PC-3 (cell line): Measurements from ENCODE around the gene PCBP3. TPM values are rescaled to one million over a fixed set of nuclear protein-coding genes. Genes with fewer than 3 reads are reported as not detected.
"Not testable (repeated sequence)": the region's sequence is repeated elsewhere in the genome, so short reads cannot be mapped to it uniquely, and the experiment has no call there.

Experiments used
- ATAC-seq: fragments of 200-7000 bp; cut with Tn5 transposase; 2 replicates; pipeline ENCODE4 v1.9.1; 2020; ENCODE audit warnings: mild to moderate bottlenecking, moderate library complexity
- BruUV-seq: library from RNA; stranded (reverse); fragments of 400-500 nt; replicated peaks from 2 replicates; lab custom pipeline; 2021; lab: Mats Ljungman, UMichigan
- CTCF ChIA-PET: fragments of 300-600 bp; sonication (Branson Sonifier 250); formaldehyde crosslinking; loops from one replicate; lab custom pipeline; 2022; ENCODE audit warnings: antibody characterized with exemption; lab: Charles Lee
- POLR2A ChIA-PET: fragments of 300-600 bp; sonication (Branson Sonifier 250); formaldehyde crosslinking; loops from one replicate; lab custom pipeline; 2022; ENCODE audit warnings: antibody characterized with exemption; ENCODE audit not compliant: unreplicated experiment; lab: Charles Lee
- DNase-seq: peaks from one replicate; pipeline ENCODE4 v3.0.0-alpha.2; 2015
- H2AFZ ChIP-seq: fragments of 300-600 bp; sonication (generic); 2 replicates; pipeline ENCODE4 v1.6.0; 2016; ENCODE audit warnings: antibody characterized with exemption, low read length
- H3F3A ChIP-seq: fragments of 300-600 bp; sonication (generic); one replicate; pipeline ENCODE4 v1.6.0; 2017; ENCODE audit warnings: antibody characterized with exemption, low read length, control low read depth, mild to moderate bottlenecking; ENCODE audit not compliant: unreplicated experiment
- H3K27ac ChIP-seq: fragments of 300-600 bp; sonication (generic); 2 replicates; pipeline ENCODE4 v1.5.1; 2016; ENCODE audit warnings: mild to moderate bottlenecking, low read length
- H3K27me3 ChIP-seq: fragments of 300-600 bp; sonication (generic); 2 replicates; pipeline ENCODE4 v1.6.1; 2016; ENCODE audit warnings: low read length, mixed read lengths
- H3K36me3 ChIP-seq: fragments of 300-600 bp; sonication (generic); 2 replicates; pipeline ENCODE4 v1.6.1; 2016; ENCODE audit warnings: low read depth, mixed run types, low read length, mixed read lengths
- H3K4me1 ChIP-seq: fragments of 300-600 bp; sonication (generic); 2 replicates; pipeline ENCODE4 v1.5.1; 2016; ENCODE audit warnings: low read length; ENCODE audit not compliant: insufficient read depth
- H3K4me2 ChIP-seq: fragments of 300-600 bp; sonication (generic); 2 replicates; pipeline ENCODE4 v1.6.0; 2016; ENCODE audit warnings: low read length
- H3K4me3 ChIP-seq: fragments of 300-600 bp; sonication (generic); 2 replicates; pipeline ENCODE4 v1.5.1; 2016; ENCODE audit warnings: mild to moderate bottlenecking, low read length, mixed read lengths
- H3K79me2 ChIP-seq: fragments of 300-600 bp; sonication (generic); 2 replicates; pipeline ENCODE4 v1.6.1; 2017; ENCODE audit warnings: low read length, mixed read lengths
- H3K9ac ChIP-seq: fragments of 300-600 bp; sonication (generic); 2 replicates; pipeline ENCODE4 v1.6.0; 2016; ENCODE audit warnings: mild to moderate bottlenecking, low read length
- H3K9me2 ChIP-seq: fragments of 300-600 bp; sonication (generic); replicated peaks from 2 replicates; pipeline ENCODE4 v1.6.1; 2016; ENCODE audit warnings: mixed run types, low read length, mixed read lengths
- H3K9me3 ChIP-seq: fragments of 300-600 bp; sonication (generic); 2 replicates; pipeline ENCODE4 v1.6.1; 2016; ENCODE audit warnings: low read length, mixed read lengths
- H4K20me1 ChIP-seq: fragments of 300-600 bp; sonication (generic); 2 replicates; pipeline ENCODE4 v1.6.1; 2016; ENCODE audit warnings: low read length, mixed read lengths
- CTCF ChIP-seq: fragments of 300-600 bp; sonication (generic); conservative IDR thresholded peaks from 2 replicates; pipeline ENCODE4 v1.5.1; 2017; ENCODE audit warnings: antibody characterized with exemption, low read depth, mild to moderate bottlenecking, low read length
- EZH2 ChIP-seq: fragments of 300-600 bp; sonication (generic); IDR thresholded peaks from one replicate; pipeline ENCODE4 v1.6.1; 2017; ENCODE audit warnings: antibody characterized with exemption, mild to moderate bottlenecking, low read length; ENCODE audit not compliant: unreplicated experiment
- EZH2phosphoT487 ChIP-seq: fragments of 300-600 bp; sonication (generic); IDR thresholded peaks from 2 replicates; pipeline ENCODE4 v1.6.1; 2018; ENCODE audit warnings: mild to moderate bottlenecking, antibody characterized with exemption, low read length, borderline replicate concordance
- intact Hi-C: fragments of 100-400 bp; cut with micrococcal nuclease; formaldehyde crosslinking; loops from 2 replicates; pipeline ENCODE4 v1.9.0; 2023
- total RNA-seq: library from RNA; depleted of rRNA; stranded (reverse); fragments of >200 nt; gene quantifications from 2 replicates; pipeline ENCODE4 v1.2.3, GENCODE V29; 2014

Gene PCBP3
- total RNA-seq, 1 experiment from 2014 or later = 2.4 TPM

GRCh38 chr21:45618846-45619485 is 24.6 kb upstream of the PCBP3 start:
- Histone ChIP-seq H3K27ac (peak overlapping the region; percentile 69), H3K9me3 (no peaks in the 10 kb centered on the region), H3K36me3 (no peaks in the 10 kb centered on the region), H3F3A (no peaks in the 10 kb centered on the region), H3K4me1 (peaks cover 34% of the 10 kb centered on the region), H3K9ac (peak overlapping the region; percentile 61), H3K79me2 (no peaks in the 10 kb centered on the region), H2AFZ (no peak overlapping the region), H3K4me2 (no peak overlapping the region), H4K20me1 (no peaks in the 10 kb centered on the region), H3K9me2 (no peaks in the 10 kb centered on the region), H3K27me3 (peaks cover 35% of the 10 kb centered on the region), H3K4me3 (no peak overlapping the region)
- CTCF ChIA-PET = no interaction called here
- ATAC-seq (no peak), DNase-seq (peak; percentile 21)
- POLR2A ChIA-PET = no interaction called here
- TF ChIP-seq EZH2 (no peak), EZH2phosphoT487 (no peak), CTCF (no peak)
- BruUV-seq = no TSS peak
- intact Hi-C loops = no loop called here

GRCh38 chr21:45620201-45620923 is 23.2 kb upstream of the PCBP3 start:
- Histone ChIP-seq H2AFZ (no peak overlapping the region), H3K79me2 (no peaks in the 10 kb centered on the region), H3K9me2 (no peaks in the 10 kb centered on the region), H3K27me3 (peaks cover 38% of the 10 kb centered on the region), H3K4me2 (no peak overlapping the region), H3K27ac (no peak overlapping the region), H3K36me3 (no peaks in the 10 kb centered on the region), H3K4me3 (no peak overlapping the region), H3K9ac (no peak overlapping the region), H4K20me1 (no peaks in the 10 kb centered on the region), H3K9me3 (no peaks in the 10 kb centered on the region), H3F3A (no peaks in the 10 kb centered on the region), H3K4me1 (peaks cover 27% of the 10 kb centered on the region)
- ATAC-seq (no peak), DNase-seq (no peak)
- intact Hi-C loops = no loop called here
- TF ChIP-seq EZH2 (no peak), CTCF (no peak), EZH2phosphoT487 (no peak)
- ChIA-PET POLR2A (interaction anchor here (0.7 kb wide), 1 partner anchor 18 kb away, joined by 4 read pairs; no protein-coding TSS in a partner anchor), CTCF (interaction anchor here (0.6 kb wide), 2 partner anchors 10 to 18 kb away, joined by 3 to 4 read pairs; no protein-coding TSS in a partner anchor)
- BruUV-seq = no TSS peak

- peaks cover 28% of the 10 kb centered on the region for H3K27me3 ChIP-seq
- H3K9me3 ChIP-seq, H4K20me1 ChIP-seq, DNase-seq, H2AFZ ChIP-seq, intact Hi-C loops, H3K4me3 ChIP-seq, H3K36me3 ChIP-seq, H3K9ac ChIP-seq, H3K4me2 ChIP-seq, H3K79me2 ChIP-seq, ATAC-seq, BruUV-seq, H3K27ac ChIP-seq, POLR2A ChIA-PET, CTCF ChIA-PET, H3K9me2 ChIP-seq, H3F3A ChIP-seq: not testable (repeated sequence)
- peaks cover 17% of the 10 kb centered on the region for H3K4me1 ChIP-seq
Measured at GRCh38 chr21:45621435-45622331, 21.8 kb upstream of the PCBP3 start.
